Activated T-cell treated with anti-CD3 and anti-CD28 coated beads, Interleukin-2, amount 50 U/mL, for 1 hour (primary cell): ENCODE results near the gene S100A7A.

ENCODE experiments used
- DNase-seq: peaks from one replicate; pipeline ENCODE4 v3.0.0-alpha.2; 2020

The S100A7A gene

GRCh38 chr1:153415850-153416570 lies at the start of gene S100A7A:
Gene S100A7A (plus strand): TSS chr1:153416520. CDS start chr1:153418083, 1,563 bp downstream.
- DNase-seq = no peak

- no peak for DNase-seq
Measured at GRCh38 chr1:153367090-153367489, 49.2 kb upstream of the S100A7A start.

GRCh38 chr1:153368495-153368894 lies 47.8 kb upstream of the S100A7A start:
- no peak for DNase-seq

- DNase-seq = no peak
Measured at GRCh38 chr1:153370146-153370545, 46.2 kb upstream of the S100A7A start.

GRCh38 chr1:153371231-153371630 lies 45.1 kb upstream of the S100A7A start:
- no peak for DNase-seq

- no peak for DNase-seq
Measured at GRCh38 chr1:153372571-153372970, 43.7 kb upstream of the S100A7A start.

GRCh38 chr1:153374071-153374470 lies 42.2 kb upstream of the S100A7A start:
- DNase-seq = no peak

- DNase-seq = no peak
Measured at GRCh38 chr1:153375511-153375910, 40.8 kb upstream of the S100A7A start, which contains the start of gene S100A12. Gene S100A12 (minus strand): TSS chr1:153375621. CDS start chr1:153374592, 1,029 bp downstream.

GRCh38 chr1:153379591-153379990 lies 36.7 kb upstream of the S100A7A start:
- no peak for DNase-seq

GRCh38 chr1:153380711-153381110 lies 35.6 kb upstream of the S100A7A start:
- DNase-seq = no peak

GRCh38 chr1:153384958-153385580 lies 31.3 kb upstream of the S100A7A start:
- DNase-seq = no peak

GRCh38 chr1:153386500-153386901 lies 29.8 kb upstream of the S100A7A start:
- no peak for DNase-seq

GRCh38 chr1:153387001-153387400 lies 29.3 kb upstream of the S100A7A start:
- no peak for DNase-seq

GRCh38 chr1:153387785-153388184 lies 28.5 kb upstream of the S100A7A start:
- DNase-seq = no peak

- DNase-seq = no peak
Measured at GRCh38 chr1:153389401-153389800, 26.9 kb upstream of the S100A7A start.

GRCh38 chr1:153389973-153390879 lies 26.1 kb upstream of the S100A7A start:
- DNase-seq = no peak

GRCh38 chr1:153390938-153391710 lies 25.2 kb upstream of the S100A7A start, which contains the start of gene S100A8:
Gene S100A8 (minus strand): TSS chr1:153391073. CDS start chr1:153390535, 538 bp downstream.
- no peak for DNase-seq

GRCh38 chr1:153392258-153392657 lies 24.1 kb upstream of the S100A7A start:
- DNase-seq = no peak

- no peak for DNase-seq
Measured at GRCh38 chr1:153392822-153393221, 23.5 kb upstream of the S100A7A start.

- DNase-seq = no peak
Measured at GRCh38 chr1:153393926-153394325, 22.4 kb upstream of the S100A7A start.

GRCh38 chr1:153394391-153394790 lies 21.9 kb upstream of the S100A7A start:
- no peak for DNase-seq

GRCh38 chr1:153395136-153395685 lies 21.1 kb upstream of the S100A7A start:
- no peak for DNase-seq
